ENCODE measurements around the gene CACNA1E. TPM values are rescaled to one million over a fixed set of nuclear protein-coding genes. Genes with fewer than 3 reads are reported as not detected.

CACNA1E gene
- total RNA-seq, 1 donor from 2014 or later, result 0.08 TPM

DNA sequence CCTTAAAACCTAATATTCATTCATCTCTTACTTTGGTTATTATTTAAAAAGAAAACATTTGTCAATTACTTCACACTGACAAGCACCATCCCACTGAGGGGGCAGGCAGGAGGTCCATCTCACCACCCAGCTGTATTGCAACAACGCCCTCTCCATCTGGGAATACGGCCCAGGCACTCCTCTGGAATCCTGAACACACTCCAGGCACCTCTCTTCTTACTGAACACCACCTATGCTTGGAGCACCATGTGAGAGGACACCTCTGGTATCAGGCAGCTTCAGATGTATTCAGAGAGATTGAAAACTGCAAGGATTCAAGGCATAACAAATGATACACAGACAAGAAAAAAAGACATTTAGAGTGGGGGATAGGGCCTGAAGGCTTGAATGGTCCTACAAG lies 147.1 kb downstream of the CACNA1E start:
- DNase-seq (ENCODE audit: low read depth), result no peak

GRCh38 chr1:181630838-181631237 lies 147.5 kb downstream of the CACNA1E start:
- DNase-seq (ENCODE audit: low read depth), result no peak
- no peak overlapping the region for H3K4me3 ChIP-seq (ENCODE audit: low read depth, low read length)
- H3K27me3 ChIP-seq (ENCODE audit: control insufficient read depth, insufficient read depth, low read length), result no peaks in the 10 kb centered on the region
- H3K36me3 ChIP-seq (ENCODE audit: control insufficient read depth, insufficient read depth, low read length), result no peaks in the 10 kb centered on the region
- no peak for TF ChIP-seq CTCF (IDR thresholded peaks at IDR 0.05; ENCODE audit: insufficient read depth, low read length, poor library complexity, severe bottlenecking)

More for the DNA sequence above, 147.1 kb downstream of the CACNA1E start:
- H3K27me3 ChIP-seq (ENCODE audit: control insufficient read depth, insufficient read depth, low read length), result no peaks in the 10 kb centered on the region
- no peak for TF ChIP-seq CTCF (IDR thresholded peaks at IDR 0.05; ENCODE audit: insufficient read depth, low read length, poor library complexity, severe bottlenecking)
- no peaks in the 10 kb centered on the region for H3K36me3 ChIP-seq (ENCODE audit: control insufficient read depth, insufficient read depth, low read length)
- H3K4me3 ChIP-seq (ENCODE audit: low read depth, low read length), result no peak overlapping the region

DNA sequence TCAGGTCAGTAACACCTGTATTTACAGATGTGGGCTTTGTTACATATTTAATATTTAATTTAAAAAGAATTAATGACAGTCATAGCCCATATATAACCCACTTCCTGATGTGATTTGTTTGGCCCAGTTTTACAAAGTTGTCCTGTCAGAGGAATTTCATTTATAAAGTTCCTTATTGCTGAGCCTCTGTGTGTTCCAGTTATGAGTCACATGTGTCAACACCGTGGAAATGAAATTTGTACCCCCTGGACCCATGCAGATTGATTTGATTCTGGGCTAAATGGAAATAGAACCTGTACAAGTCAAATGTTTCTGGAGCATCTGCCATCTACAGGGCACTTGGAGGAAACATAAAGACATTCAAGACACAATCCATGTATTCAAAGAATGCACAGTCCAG lies 149.2 kb downstream of the CACNA1E start:
- Histone ChIP-seq H3K27me3 (ENCODE audit: control insufficient read depth, insufficient read depth, low read length) (no peaks in the 10 kb centered on the region), H3K4me3 (ENCODE audit: low read depth, low read length) (no peak overlapping the region), H3K36me3 (ENCODE audit: control insufficient read depth, insufficient read depth, low read length) (no peaks in the 10 kb centered on the region)
- TF ChIP-seq CTCF (IDR thresholded peaks at IDR 0.05; ENCODE audit: insufficient read depth, low read length, poor library complexity, severe bottlenecking), result no peak
- no peak for DNase-seq (ENCODE audit: low read depth)

DNA sequence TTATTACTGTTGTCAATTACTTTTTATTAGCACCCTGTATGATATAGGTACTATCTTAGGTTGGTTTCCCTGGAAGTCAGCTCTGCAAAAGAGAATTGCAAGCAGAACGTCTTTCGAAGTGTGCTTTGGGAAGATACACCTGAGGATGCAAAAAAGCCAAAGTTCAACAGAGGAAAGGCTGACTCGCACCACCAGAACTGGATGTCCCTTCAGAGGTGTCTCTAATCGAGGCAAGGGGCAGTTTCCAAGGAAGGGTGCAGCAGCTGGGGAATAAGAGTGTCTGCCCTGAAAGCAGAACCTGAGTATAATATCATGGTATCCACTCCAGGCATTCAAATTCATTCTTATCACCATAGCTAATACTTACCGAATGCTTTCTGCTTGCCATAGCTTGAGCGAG lies 149.6 kb downstream of the CACNA1E start:
- DNase-seq (ENCODE audit: low read depth), result no peak
- Histone ChIP-seq H3K4me3 (ENCODE audit: low read depth, low read length) (no peak overlapping the region), H3K36me3 (ENCODE audit: control insufficient read depth, insufficient read depth, low read length) (no peaks in the 10 kb centered on the region), H3K27me3 (ENCODE audit: control insufficient read depth, insufficient read depth, low read length) (no peaks in the 10 kb centered on the region)
- no peak for TF ChIP-seq CTCF (IDR thresholded peaks at IDR 0.05; ENCODE audit: insufficient read depth, low read length, poor library complexity, severe bottlenecking)

DNA sequence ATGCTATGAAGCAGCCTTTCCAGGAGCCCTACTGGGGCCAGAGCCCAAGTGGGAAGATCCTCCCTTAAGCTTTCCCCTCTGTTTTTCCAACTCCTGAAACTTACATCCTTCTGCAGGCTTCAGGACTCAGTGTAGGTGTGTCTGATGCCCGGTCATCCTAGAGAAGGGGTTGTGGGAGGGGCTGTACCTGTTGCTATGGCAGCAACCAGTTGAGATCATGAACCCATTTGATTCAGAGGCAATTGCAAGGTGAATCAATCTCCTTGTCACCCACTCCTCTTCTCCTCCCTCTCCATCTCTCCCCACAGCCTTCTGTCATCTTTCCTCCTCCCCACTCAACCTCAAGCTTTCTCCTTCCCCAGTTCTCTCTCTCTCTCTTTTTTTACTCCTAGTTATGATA lies 151.8 kb downstream of the CACNA1E start:
- DNase-seq (ENCODE audit: low read depth), result no peak
- Histone ChIP-seq H3K36me3 (ENCODE audit: control insufficient read depth, insufficient read depth, low read length) (no peaks in the 10 kb centered on the region), H3K27me3 (ENCODE audit: control insufficient read depth, insufficient read depth, low read length) (no peaks in the 10 kb centered on the region), H3K4me3 (ENCODE audit: low read depth, low read length) (no peak overlapping the region)
- TF ChIP-seq CTCF (IDR thresholded peaks at IDR 0.05; ENCODE audit: insufficient read depth, low read length, poor library complexity, severe bottlenecking), result no peak

GRCh38 chr1:181637998-181638397 lies 154.7 kb downstream of the CACNA1E start:
- Histone ChIP-seq H3K4me3 (ENCODE audit: low read depth, low read length) (no peak overlapping the region), H3K36me3 (ENCODE audit: control insufficient read depth, insufficient read depth, low read length) (no peaks in the 10 kb centered on the region), H3K27me3 (ENCODE audit: control insufficient read depth, insufficient read depth, low read length) (no peaks in the 10 kb centered on the region)
- DNase-seq (ENCODE audit: low read depth), result no peak
- TF ChIP-seq CTCF (IDR thresholded peaks at IDR 0.05; ENCODE audit: insufficient read depth, low read length, poor library complexity, severe bottlenecking), result no peak
